ENCODE data around the gene SEZ6L. TPM values are rescaled to one million over a fixed set of nuclear protein-coding genes. Genes with fewer than 3 reads are reported as not detected.

SEZ6L gene
- total RNA-seq, 2 donors from 2014 or later: 0.07 to 0.12 TPM

GRCh38 chr22:26182723-26183122, 13.5 kb downstream of the SEZ6L start:
- no peak overlapping the region for H3K4me3 ChIP-seq
- no peaks in the 10 kb centered on the region for H3K36me3 ChIP-seq
- no peak overlapping the region for H3K27ac ChIP-seq
- no peak for TF ChIP-seq CTCF (IDR thresholded peaks at IDR 0.05)
- no peaks in the 10 kb centered on the region for H3K9me3 ChIP-seq
- no peak for DNase-seq (ENCODE audit: low spot score)
- no peaks in the 10 kb centered on the region for H3K4me1 ChIP-seq
- H3K27me3 ChIP-seq: peaks cover 0 to 5% of the 10 kb centered on the region in 2 donors

- no peaks in the 10 kb centered on the region for H3K36me3 ChIP-seq
- H3K4me1 ChIP-seq: no peaks in the 10 kb centered on the region
- H3K27me3 ChIP-seq: peaks cover 0 to 5% of the 10 kb centered on the region in 2 donors
- TF ChIP-seq CTCF (IDR thresholded peaks at IDR 0.05): no peak
- DNase-seq (ENCODE audit: low spot score): no peak
- no peak overlapping the region for H3K4me3 ChIP-seq
- no peak overlapping the region for H3K27ac ChIP-seq
- H3K9me3 ChIP-seq: no peaks in the 10 kb centered on the region
Observed at GRCh38 chr22:26185190-26185589, 15.9 kb downstream of the SEZ6L start.

DNA sequence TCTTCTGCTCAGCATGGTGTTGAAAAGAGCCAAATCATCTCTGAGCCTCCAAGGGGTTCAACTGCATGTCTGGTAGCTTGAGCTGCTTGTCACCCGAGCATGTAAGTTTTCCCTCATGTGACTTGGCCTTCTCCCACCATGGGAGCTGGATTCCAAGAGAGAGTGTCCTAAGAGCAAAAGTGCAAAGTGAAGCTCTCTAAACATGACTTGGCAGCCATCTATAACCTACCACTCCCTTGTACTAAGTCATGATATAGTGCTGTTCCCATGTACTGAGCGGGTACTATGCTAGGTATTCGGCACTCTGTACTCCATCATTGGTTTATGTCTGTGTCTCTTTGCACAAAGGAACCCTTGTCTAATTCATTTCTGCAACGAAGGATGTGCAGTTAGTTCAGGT, 19.1 kb downstream of the SEZ6L start:
- Histone ChIP-seq H3K9me3 (no peaks in the 10 kb centered on the region), H3K27ac (no peak overlapping the region), H3K4me1 (no peaks in the 10 kb centered on the region), H3K27me3 (peaks cover 0 to 5% of the 10 kb centered on the region in 2 donors), H3K36me3 (no peaks in the 10 kb centered on the region), H3K4me3 (no peak overlapping the region)
- TF ChIP-seq CTCF (IDR thresholded peaks at IDR 0.05): no peak
- no peak for DNase-seq (ENCODE audit: low spot score)

- H3K27ac ChIP-seq: no peak overlapping the region
- H3K36me3 ChIP-seq: no peaks in the 10 kb centered on the region
- H3K4me1 ChIP-seq: no peaks in the 10 kb centered on the region
- TF ChIP-seq CTCF (IDR thresholded peaks at IDR 0.05): no peak
- no peaks in the 10 kb centered on the region for H3K9me3 ChIP-seq
- no peak for DNase-seq (ENCODE audit: low spot score)
- H3K27me3 ChIP-seq: no peaks in the 10 kb centered on the region
- no peak overlapping the region for H3K4me3 ChIP-seq
Observed at GRCh38 chr22:26194313-26194712, 25.1 kb downstream of the SEZ6L start.

DNA sequence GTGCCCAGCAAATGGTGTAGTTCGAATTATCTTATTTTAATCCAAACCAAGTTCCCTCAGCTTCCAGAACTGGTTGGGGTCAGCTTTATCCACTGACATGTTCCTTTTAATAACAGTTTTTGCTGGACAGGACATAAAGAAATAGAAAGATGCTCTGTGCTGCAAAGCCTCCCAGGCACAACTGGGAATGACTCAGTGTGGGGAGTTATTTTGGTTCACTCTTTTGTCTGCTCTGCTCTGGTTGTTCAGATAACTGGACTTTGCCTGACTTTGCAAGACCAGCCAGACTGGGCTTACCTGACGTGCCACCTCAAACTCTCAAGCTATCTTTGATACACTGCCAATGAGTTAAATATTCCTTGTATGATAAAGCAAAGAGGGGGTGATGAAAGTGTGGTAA, 25.6 kb downstream of the SEZ6L start:
- no peak overlapping the region for H3K27ac ChIP-seq
- DNase-seq (ENCODE audit: low spot score): no peak
- no peaks in the 10 kb centered on the region for H3K36me3 ChIP-seq
- H3K9me3 ChIP-seq: no peaks in the 10 kb centered on the region
- H3K4me3 ChIP-seq: no peak overlapping the region
- TF ChIP-seq CTCF (IDR thresholded peaks at IDR 0.05): no peak
- H3K4me1 ChIP-seq: no peaks in the 10 kb centered on the region
- no peaks in the 10 kb centered on the region for H3K27me3 ChIP-seq

DNA sequence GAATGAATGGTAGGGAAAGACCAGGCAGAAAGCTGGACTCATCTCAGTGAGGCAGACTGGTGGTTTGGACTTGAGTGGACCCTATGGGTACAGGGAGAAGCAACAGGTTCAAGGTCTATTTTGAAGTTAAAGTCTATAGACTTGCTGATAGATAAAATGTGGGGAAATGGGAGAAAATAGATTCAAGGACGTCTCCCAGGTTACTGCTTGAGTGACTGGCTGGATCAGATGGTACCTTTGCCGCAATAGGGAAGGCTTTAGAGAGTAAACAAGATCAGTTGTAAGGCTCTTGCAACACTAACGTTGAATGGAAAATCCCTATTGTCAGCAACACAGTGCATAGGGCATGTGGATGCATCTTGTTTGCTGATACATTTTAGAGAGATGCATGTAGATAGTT, 27.4 kb downstream of the SEZ6L start:
- Histone ChIP-seq H3K36me3 (no peaks in the 10 kb centered on the region), H3K27me3 (no peaks in the 10 kb centered on the region), H3K27ac (no peak overlapping the region), H3K4me3 (no peak overlapping the region), H3K9me3 (no peaks in the 10 kb centered on the region), H3K4me1 (no peaks in the 10 kb centered on the region)
- DNase-seq (ENCODE audit: low spot score): no peak
- no peak for TF ChIP-seq CTCF (IDR thresholded peaks at IDR 0.05)
